AG09319 (cell line): ENCODE measurements around the gene SLC12A6.

Experiments used
- DNase-seq: peaks from one replicate; pipeline ENCODE4 v3.0.0-alpha.2; 2010; ENCODE audit warnings: low read depth; ENCODE audit errors: extremely low read depth
- TF ChIP-seq, protein P1 (sequence below): IDR thresholded peaks from 2 replicates; pipeline ENCODE4 v1.5.1; 2011; ENCODE audit warnings: low read depth, mild to moderate bottlenecking, inconsistent platforms, low read length, moderate library complexity

SLC12A6 gene

DNA sequence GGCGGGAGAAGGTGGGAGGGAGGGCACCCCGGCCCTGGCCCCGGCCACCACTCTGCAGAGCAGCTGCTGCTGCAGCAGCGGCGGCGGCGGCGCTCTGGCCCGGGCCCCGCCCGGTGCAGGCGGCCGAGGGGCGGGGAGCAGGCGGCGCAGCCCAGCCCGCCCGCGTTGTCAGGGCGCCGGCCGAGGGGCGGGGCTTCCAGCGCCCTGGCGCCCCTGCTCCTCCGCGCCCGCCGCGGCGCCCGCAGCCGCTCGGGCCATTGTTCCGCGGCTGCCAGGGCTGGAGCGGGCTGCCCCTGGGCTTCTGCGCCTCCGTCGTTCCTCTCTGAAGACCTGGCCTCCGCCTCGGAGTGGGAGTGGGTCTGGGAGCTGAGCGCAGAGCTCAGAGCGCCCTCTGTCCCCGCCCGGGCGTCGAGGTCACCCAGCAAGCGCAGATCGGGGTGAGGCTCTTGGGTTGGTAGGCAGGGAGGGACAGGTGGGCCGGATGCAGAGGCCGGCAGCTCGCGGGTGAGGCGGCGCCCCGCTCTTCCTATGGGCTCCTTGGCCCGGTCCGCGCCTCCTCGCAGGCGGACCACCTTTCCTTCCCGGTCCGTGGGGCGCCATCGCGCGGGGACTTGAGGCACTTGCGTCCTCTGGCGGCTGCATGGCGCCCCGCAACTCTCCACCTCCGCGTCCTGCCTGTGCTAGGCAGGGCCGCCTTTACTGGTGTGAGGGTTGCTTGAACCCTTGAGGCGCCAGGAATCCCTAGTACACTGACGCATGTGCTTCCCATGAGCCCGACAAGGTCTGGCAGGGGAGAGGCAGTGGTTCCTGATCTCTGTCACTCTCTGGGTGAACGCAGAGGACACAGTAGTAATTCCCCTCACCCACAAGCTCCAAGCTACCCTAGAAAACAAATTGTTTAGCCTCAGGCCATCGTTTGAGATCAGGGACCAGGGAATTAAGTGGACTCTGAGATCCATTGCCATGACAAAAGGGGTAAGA is 29.8 kb upstream of the SLC12A6 start, which contains the start of gene LPCAT4:
Gene LPCAT4 (minus strand): TSS at position 96 of the 981 bp plus-strand sequence. CDS start 96 bp downstream, outside the sequence.
- DNase-seq, result peak; percentile 60
- TF ChIP-seq, protein P1, sequence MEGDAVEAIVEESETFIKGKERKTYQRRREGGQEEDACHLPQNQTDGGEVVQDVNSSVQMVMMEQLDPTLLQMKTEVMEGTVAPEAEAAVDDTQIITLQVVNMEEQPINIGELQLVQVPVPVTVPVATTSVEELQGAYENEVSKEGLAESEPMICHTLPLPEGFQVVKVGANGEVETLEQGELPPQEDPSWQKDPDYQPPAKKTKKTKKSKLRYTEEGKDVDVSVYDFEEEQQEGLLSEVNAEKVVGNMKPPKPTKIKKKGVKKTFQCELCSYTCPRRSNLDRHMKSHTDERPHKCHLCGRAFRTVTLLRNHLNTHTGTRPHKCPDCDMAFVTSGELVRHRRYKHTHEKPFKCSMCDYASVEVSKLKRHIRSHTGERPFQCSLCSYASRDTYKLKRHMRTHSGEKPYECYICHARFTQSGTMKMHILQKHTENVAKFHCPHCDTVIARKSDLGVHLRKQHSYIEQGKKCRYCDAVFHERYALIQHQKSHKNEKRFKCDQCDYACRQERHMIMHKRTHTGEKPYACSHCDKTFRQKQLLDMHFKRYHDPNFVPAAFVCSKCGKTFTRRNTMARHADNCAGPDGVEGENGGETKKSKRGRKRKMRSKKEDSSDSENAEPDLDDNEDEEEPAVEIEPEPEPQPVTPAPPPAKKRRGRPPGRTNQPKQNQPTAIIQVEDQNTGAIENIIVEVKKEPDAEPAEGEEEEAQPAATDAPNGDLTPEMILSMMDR, result peak; percentile 90

DNA sequence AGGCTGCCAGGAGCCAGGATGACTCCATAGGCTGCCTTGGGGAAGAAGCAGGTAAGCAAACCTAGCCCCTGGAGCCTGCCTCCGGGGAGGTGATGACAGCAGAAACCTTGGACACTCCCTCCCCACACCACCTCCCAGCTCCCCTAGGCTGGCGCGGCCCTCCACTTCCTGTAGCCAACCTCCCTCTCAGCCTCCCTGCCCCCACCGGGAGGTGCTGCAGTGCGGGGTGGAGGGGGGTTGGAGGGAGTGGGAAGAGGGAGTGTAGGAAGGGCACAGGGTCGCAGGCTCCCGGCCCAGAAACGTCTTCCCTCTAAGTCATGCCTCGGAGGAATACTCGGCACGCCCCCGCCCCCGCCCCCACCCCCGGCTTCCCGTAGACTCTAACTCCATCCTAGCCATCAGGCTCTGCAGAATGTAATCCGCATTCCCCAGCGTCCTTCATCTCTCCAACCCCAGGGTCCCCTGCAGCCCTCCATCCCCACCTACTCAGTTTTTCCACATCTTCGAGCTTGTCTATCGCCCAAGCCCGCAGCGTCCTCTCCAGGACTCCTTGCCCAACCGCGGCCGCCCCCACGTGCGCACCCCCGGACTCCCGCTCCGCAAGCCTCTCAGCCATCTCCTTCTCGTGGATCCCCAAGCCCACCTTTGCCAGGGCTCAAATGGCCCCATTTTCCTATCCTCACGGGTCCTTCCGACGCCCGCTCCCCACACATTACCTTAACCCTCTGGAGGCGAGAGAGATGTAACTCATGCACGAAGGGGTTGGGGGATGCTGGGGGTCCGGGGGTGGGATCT is 28.9 kb upstream of the SLC12A6 start:
- no peak for DNase-seq
- TF ChIP-seq, protein P1, result no peak

DNA sequence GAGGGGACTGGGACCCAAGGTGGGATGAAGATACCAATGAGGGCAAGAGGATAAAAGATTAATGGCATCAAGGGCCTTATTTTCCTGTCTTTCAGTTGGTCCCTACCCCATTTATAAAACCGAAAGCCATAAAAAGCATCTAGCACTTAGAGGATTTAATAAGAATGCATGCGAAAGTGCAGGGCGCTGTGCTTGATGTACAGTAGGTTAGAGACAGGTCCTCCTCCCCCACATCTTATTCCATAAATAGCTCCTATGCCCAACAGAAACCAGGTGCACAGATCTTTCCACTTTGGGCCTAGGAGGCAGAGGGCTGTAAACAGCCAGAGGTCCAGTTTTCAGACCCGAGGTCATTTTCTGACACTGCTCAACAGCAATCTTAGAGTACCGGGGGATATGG is 28.3 kb upstream of the SLC12A6 start:
- no peak for DNase-seq
- TF ChIP-seq, protein P1, result no peak

DNA sequence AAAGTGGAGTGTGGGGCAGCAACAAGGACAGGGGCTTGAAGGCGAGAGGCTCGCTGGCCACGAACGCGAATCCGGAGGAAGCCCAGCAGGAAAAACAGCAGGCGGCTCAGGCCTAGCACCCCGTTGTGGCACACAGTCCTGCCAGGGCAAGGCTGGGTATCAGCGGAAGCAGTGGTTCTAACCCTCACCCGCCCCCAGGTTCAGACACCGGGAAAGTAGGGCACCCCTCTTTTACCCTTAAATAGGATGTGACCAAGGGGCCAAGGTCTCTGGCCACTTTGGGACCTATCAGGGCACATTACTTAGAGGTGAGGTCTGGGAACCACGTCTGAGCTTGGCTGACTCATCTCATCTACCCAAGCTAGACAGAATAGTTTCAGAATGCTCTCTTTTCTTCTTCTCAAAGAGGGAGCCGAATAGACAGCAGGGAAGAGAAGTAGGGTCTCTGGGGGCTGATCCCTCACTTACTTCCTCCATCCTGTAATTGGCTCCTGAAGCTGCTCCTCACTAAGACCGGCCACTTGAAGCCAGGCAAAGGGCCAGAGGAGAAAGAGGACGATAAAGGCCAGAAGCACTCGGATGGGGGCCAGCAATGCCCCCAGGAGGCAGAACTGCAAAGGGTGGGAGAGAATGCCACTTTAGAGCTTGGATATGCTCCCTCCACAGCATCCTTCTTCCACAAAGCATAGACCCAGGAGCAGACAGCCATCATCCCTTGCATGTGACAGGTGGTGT is 27.7 kb upstream of the SLC12A6 start:
- no peak for DNase-seq
- TF ChIP-seq, protein P1, result no peak

DNA sequence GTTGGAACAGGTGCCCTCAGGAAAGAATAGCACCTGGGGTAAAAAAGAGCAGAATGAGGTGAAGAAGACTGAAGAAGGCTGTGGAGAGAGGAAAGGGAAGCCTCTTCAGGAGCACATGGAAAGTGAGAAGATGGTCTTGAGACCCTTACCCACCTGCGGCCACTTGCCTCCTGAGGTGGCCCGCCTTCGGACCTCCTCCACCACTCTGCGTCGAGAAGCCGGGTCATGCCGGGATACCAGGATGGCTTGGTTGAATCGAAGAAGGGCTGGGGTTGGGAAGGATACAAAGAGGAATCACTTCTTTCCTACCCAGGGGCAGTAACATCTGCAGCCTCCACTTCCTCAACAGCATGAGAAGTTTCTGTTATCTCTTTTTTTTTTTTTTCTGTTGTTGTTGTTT is 26.5 kb upstream of the SLC12A6 start:
- TF ChIP-seq, protein P1, result no peak
- no peak for DNase-seq

DNA sequence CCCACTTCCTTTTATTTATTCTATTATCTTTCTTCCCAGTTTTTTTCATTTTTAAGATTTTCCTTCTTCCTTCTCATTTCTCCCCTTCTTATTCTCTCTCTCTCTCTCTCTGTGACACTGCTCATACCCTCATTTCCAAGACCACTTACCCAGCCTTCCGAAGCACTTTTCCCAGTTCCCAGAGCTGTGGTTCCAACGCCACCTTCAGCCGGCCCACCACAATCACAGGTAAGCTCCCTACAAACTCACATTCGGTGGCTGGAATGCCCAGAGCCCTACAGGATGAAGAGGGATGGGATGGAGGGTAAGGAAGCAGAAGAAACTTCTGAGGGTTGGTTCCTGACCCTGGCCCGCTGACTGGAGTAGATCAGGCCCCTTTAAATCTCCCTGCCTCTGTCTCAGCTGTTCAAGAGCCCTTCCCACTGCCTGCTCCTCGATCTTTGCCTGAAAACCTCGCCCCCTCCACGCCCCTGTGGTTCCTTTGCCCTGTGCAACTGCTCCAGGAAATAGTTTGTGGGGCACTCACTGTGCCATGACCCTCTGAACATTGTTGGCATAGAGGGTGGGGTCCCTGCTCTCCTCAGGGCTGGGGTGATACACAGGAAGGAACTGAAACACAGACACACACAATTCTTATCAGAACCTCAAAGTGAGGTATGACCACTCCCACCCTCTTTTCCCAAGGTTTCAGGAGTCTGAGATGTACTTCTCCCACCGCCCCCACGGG is 24.6 kb upstream of the SLC12A6 start:
- TF ChIP-seq, protein P1, result no peak
- DNase-seq, result no peak
